Adrenal gland (tissue), 5 donors: ENCODE data around the gene WSB1.

Source experiments
- POLR2A ChIP-seq, 2 donors: fragments of 450-650 bp; IDR thresholded peaks; one replicate each; pipeline ENCODE4 v1.6.1; 2017; ENCODE audit warnings: antibody characterized with exemption in 2 of 2, mild to moderate bottlenecking in 2 of 2, moderate library complexity in 1 of 2
- TF ChIP-seq, protein P1 (sequence below), 6 experiments: fragments of 450-650 bp in 4 of 6; fragments of 200-600 bp in 2 of 6; sonication (generic) in 1 of 6; IDR thresholded peaks; 1 replicate in 5 of 6; 2 replicates in 1 of 6; pipeline versions ENCODE4 v1.5.1 to v1.8.0; 2016 to 2021; ENCODE audit warnings: antibody characterized with exemption in 6 of 6, mild to moderate bottlenecking in 2 of 6, moderate library complexity in 1 of 6
- donor health status: DM: no; HTN: no; CAD: no.

DNA sequence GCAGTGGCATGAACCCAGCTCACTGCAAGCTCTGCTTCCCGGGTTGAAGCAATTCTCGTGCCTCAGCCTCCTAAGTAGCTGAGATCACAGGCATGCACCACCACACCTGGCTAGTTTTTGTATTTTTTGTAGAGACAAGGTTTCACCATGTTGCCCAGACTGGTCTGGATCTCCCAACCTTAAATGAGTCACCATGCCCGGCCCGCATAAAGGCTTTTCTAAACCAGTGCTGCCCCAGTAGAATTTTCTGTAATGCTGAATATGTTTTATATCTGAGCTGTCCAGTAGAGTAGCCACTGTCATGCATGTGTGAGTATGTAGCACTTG is 36.9 kb upstream of the WSB1 start:
- TF ChIP-seq, protein P1, sequence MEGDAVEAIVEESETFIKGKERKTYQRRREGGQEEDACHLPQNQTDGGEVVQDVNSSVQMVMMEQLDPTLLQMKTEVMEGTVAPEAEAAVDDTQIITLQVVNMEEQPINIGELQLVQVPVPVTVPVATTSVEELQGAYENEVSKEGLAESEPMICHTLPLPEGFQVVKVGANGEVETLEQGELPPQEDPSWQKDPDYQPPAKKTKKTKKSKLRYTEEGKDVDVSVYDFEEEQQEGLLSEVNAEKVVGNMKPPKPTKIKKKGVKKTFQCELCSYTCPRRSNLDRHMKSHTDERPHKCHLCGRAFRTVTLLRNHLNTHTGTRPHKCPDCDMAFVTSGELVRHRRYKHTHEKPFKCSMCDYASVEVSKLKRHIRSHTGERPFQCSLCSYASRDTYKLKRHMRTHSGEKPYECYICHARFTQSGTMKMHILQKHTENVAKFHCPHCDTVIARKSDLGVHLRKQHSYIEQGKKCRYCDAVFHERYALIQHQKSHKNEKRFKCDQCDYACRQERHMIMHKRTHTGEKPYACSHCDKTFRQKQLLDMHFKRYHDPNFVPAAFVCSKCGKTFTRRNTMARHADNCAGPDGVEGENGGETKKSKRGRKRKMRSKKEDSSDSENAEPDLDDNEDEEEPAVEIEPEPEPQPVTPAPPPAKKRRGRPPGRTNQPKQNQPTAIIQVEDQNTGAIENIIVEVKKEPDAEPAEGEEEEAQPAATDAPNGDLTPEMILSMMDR (IDR thresholded peaks at IDR 0.05) = no peak
- TF ChIP-seq POLR2A (IDR thresholded peaks at IDR 0.05) = no peak
